GM18861 (cell line): ENCODE measurements around the gene RNASE12.
"Not testable (repeated sequence)": the region's sequence is repeated elsewhere in the genome, so short reads cannot be mapped to it uniquely, and the experiment has no call there.

Experiments
- ATAC-seq: cut with Tn5 transposase; IDR thresholded peaks from one replicate; pipeline ENCODE4 v1.9.1; 2021; ENCODE audit not compliant: unreplicated experiment

RNASE12 gene

DNA sequence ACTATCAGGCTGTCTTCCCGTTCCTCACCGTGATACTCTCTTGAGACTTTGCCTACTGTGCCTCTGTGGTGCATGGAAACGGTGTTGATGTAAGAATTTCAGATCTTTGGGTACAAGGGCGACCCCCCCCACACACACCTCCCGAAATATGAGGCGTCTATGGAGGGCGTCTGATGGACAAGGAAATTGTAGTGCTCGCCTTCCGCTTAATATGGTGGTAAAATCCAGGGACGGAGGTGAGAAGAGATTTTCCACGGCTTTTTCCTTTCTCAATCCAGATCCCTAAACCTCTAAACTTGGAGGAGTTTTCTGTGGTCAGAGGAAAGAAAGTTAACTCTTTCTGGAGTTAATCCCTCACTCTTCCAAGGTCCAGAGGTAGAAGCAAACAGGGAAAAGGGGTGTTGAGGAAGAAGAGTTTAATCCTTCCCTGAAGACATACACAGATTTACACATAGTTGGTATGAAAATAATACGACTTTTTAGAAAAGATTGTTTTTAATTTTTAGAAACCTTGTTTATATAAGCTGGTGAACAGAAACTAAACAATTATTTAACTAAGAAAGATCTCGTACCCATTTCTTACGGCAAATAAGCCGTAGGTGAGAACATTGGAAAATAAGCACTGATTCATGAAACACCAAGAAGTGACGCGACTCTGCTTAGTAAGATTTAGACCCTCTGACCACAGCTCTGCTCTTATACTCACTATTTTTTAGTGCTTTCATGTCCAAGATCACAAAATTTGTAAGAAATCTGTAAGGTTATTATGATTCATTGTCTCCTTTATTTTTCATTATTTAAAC, 23.1 kb upstream of the RNASE12 start:
- no peak for ATAC-seq

DNA sequence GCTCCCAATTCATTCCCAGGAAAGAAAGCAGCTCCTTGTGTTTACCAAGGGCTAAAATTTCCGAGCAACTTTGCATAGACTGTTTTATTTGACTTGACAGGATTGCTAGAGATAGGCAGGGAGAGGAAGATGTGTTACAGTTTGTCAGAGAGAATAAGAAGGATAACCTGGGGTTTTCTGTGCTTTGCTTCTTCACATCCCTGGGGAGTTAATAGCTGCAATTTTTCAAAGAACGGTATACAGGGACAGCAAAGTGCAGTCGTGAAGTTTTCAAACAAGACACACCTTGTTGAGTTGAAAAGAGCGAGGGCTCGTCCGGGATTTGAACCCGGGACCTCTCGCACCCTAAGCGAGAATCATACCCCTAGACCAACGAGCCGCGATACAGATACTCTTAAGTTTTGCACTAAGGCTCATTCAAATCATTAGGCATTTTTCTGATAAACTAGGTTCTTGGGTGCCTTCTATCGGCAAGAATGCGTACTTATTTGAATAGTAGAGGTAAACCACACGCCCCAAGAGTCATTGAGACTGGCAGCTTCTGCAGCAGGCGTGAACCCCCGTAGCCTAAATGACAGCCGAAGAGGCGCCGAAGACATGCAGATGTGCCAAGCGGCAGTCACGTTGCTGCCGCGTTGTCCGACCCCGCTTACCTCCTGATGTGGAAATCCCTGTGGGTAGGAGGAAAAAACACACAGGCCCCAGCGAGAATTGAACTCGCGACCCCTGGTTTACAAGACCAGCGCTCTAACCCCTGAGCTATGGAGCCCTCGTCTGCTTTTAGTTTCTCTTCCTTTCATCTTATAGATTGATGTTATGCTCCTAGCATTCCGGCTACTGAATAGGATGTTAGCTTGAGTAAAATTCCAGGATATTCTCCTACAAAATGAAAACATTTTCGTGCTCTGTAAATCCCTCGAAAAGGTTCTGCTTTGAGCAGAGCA, 22.2 kb upstream of the RNASE12 start:
- peak; percentile 51 for ATAC-seq

DNA sequence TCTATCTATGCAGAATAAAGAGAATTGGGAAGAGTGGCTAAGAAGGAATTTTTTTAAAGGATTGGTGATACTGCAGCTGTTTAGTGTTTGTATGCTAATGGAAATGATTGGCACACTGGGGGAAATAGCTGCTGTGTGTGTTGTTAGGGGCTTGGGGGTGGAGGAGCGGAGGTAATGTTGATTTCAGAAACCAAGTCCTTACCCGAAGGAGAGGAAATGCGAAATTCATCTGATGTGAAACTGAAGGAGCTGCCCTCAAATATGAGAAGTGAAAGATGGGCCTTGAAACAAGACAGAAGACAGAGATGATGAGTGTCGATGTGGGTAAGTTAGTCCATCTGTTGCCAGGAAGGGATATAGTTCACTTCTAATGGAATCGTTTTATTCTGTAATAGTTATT, 21.2 kb upstream of the RNASE12 start:
- ATAC-seq = peak; percentile 15

DNA sequence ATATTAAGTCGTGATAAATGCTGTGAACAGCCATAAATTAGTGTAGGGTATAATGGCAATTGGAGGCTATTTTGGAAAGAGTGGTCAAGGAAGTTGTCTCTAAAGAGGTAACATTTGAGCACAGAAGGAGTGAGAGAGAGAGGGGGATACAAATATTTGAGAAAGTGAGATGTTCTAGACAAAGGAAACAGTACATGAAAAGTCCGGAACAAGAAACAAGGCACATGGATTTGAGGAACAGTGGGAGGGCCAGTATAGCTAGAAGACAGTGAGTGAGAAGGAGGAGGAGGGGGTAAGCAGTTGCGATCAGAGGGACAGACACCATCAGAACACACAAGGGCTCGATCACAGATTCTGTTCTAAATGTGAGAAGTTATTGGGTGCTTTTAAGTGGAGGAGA, 20.1 kb upstream of the RNASE12 start:
- no peak for ATAC-seq

DNA sequence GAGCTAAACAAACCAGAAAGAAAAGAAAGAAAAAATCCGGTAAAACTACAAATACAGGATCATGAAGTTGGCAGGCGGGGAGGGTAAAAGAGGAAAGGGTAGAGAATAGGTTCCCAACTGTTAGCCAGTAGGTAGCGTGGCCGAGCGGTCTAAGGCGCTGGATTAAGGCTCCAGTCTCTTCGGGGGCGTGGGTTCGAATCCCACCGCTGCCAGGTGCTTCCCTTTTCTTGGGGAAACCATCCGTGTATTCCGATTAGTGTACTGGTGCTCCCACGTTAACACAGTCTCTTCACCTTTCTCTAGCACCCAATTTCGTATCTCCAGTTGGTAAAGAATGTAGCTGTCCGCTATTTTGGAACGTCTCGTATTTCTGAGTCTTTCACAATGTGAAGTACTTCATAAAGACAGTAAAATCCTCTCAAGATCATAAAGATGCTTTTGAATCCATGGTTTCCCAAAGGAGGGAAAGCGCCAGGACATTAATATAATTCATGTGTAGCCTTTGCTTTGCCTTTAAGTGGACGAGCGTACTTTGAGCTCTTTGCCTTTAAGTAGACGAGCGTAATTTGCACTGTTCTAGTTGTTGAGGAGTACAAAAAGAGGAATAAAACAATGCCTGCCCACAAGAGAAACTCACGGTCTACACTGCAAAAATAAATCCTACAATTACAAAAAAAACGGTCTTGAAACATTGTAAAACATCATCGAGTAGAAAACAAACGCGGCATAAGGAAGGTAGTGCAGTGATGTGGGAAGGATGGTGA, 19.0 kb upstream of the RNASE12 start:
- no peak for ATAC-seq

DNA sequence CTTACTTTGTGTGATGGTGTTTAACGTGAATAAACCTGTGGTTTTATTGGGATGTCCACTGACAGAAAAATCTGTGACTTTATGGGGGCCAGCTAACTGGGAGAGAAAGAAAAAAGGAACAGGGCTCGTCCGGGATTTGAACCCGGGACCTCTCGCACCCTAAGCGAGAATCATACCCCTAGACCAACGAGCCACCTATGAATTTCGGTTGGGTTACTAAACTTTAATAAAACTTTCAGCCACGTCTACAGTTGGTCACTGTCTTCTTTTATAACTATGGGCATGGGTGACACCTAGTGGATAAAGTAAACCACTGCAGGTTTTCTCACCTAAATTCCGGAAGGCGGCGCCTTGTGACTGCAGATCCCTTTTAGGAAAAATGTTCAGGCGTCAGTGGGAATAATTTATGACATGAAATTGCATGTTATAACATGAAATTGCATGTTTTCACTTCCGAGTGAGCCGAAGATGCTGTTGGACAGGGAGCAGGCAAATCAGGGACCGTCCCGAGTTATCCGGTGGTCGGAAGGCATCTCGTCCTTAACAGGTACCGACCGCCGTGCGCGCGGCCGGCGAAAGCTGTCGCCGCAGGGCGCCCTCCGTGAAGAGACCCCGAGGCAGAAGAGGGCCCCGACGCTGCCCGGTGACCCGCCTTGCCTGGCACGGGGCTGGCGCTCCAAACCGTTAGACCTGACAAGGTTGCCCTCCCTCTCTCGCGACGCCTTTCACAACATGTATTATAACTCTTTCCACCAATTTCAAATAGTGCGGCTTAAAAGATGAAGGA, 18.2 kb upstream of the RNASE12 start:
- no peak for ATAC-seq

DNA sequence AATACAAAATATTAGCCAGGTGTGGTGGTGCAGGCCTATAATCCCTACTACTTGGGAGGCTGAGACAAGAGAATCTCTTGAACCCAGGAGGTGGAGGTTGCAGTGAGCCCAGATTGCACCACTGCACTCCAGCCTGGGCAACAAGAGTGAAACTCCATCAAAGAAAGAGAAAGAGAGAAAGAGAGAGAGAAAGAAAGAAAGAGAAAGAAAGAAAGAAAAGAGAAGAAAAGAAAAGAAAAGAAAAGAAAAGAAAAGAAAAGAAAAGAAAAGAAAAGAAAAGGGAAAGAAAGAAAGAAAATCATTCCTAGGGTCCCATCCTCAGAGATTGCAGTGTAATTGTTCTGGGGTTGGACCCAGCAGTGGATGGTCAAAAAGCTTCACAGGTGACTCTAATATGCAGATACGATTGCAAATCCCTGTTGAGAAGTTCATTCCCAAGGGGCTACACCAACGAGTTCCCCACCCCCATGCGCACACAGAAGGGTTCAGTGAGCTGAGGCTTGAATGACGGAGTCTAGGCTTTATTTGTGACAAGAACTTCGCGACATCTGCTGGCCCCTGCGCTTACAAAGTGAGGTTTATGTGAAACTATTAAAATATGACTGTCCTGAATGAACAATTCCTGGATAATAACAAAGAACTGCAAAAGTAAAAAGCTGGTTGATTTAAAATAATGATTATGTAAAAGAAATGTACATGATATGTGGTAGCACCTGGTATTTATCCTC, 17.4 kb upstream of the RNASE12 start:
- no peak for ATAC-seq

DNA sequence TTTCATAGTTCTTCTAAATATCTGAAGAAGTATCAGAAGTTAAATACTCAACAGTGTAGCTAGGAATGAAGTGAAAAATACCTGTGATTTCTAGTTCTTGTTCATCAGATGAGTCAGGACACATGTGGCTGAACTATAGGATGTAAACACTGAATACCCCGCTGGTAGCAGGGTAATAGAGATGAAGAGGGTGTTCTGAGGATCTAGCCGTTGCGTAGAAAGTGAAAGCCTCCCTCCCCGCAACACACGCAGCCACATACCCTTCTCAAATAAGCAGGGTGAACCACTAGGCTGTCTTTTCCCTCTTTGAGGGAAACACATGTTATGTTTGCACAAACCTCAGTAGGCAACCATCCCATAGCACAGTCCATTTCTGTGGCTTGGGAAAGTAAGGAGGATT, 16.4 kb upstream of the RNASE12 start:
- ATAC-seq = no peak

DNA sequence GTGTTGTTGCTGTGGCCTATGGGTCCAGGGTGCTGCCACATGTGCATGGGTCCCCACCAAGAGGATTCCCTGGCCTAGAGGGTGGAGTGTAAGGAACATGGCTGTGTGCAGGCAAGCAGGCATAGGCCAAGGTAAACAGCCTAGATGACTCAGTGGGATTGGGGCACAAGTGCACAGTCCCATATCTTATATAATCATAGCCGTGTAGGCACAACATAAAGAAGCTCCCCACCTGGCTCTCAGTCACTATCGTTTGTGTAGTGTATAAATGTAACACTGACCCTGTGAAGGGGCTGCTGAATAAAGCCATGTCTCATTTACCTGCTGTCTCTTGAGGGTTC, 15.7 kb upstream of the RNASE12 start:
- no peak for ATAC-seq

DNA sequence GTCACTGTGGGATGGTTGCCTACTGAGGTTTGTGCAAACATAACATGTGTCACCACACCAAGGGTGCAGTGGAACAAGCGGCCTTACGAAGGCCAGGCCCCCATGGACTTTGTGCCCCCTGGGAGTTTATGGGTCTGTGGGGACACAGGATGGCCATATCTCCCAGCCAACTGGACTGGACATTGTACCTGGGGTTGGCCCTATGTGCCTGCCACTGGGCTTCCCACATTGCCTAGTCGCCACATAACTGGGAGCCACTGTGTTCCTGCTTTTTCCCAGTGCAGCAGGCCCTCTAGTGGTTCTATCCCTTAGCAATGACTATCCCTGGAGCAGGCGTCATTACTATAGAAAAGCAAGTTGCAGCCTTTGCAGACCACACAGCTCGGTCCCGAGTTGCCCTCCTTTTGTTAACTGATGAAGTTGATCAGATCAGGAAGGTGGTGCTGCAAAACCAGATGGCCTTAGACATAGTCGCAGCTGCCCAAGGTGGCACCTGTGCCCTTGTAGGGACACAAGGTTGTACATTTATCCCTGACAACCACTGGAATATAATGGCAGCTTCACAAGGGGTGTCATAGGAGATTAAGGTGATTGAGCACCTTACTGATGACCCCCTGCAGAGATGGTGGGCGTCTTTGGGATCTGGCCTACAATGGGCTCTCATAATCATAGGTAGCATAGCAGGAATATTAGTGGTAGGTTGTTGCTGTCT, 15.2 kb upstream of the RNASE12 start:
- ATAC-seq = no peak

DNA sequence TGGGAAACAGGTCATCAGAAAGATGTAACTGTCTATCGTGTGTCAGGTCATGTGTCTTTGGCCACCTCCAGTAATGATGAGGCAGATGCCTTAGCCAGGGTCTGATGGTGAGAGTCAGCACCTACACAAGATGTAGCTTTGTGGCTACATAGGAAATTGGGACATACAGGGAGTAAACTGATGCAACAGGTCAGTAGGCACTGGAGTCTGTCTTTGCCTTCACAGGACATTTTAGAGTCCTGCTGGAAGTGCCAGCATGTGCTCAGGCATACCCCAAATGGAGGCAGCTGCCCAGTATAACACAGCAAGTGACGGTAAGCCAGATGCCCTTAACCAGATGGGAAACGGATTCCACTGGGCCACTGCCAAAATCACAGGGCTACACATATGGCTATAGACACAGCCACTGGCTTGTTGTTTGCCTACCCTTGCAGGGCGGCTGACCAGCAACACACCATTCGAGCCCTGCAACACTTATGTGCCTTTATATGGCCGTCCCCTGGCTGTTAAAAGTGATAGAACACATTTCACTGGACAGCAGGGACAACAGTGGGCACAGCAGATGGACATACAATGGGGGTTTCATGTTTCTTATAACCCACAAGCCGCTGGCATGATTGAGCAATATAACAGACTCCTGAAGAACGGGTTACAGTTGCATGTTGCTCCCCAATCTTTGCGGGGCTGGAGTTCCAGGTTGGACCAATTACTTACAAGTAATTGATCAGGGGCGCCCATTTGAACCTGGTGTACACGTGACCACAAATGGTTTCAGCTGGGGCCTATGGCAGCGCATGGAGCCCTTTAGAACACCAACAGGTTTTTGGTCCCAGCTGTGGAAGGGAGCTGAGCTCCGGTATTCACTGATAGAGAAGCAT, 12.9 kb upstream of the RNASE12 start:
- no peak for ATAC-seq

DNA sequence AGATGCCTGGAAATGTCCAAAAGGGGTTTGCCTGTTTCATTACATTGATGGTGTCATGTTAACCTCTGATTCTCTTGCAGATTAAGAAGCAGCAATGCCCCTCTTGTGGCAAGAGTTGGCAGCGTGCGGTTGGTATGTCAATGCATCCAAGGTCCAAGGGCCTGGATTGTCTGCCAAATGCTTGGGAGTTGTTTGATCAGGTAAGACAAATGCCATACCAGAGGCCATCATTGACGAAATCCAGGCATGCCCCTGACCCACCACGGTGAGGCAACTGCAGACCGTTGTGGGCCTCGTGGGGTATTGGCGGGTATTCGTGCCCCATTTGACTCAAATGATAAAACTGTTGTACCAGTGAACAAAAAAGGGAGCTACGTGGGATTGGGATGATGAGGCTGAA, 11.4 kb upstream of the RNASE12 start:
- ATAC-seq = no peak

DNA sequence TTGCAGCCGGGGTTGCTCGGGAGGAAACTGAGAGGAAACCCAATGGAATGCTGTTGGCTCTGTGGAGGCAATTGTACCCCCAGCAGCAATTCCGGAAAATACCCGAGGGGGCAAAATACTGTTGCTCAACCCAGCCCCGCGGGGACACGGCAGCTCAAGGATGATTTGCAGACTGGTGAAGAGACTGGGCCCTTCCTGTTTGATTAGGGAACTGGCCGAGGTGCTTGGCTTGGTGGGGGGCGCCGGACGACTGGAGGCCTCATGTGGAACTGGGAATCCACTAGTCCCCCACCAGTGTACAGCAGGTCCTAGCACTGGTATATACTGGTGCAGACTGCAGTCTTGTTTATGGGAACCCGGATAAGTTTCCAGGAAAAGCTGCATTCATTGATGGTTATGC, 10.3 kb upstream of the RNASE12 start:
- ATAC-seq = no peak

DNA sequence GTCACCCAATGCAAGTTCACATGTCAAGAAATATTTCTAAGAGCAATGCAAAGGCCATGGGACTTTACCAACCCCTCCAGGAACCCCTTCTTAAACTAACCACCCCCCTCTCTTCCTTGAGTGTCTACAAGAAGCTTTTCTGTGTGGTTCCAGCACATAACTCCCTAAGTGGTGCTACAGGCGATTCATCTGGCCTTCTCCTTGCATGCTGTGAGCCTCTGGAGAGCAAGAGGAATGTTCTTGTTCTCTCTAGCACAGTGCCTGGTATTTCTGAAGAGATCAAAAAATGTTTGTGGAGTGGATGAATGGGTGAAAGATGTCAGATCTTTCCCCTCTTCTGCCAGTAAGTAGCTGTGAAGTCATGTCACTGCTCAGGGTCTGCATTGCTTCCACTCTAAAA, 5.9 kb upstream of the RNASE12 start:
- no peak for ATAC-seq

DNA sequence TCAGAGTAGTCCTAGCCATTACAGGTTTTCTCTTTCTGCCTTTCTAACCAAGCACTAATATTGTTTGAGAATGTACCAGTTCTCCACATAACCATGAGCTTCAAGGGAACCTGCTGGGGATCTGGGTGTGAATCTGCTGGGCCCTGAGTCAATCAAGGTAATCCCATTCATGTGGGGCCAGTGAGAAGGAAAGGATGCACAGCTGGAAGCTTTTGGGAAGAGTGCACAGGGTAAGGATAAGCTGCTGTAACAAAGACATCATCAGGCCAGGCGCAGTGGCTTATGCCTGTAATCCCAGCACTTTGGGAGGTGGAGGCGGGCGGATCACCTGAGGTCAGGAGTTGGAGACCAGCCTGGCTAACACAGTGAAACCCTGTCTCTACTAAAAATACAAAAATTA, 4.5 kb upstream of the RNASE12 start:
- not testable (repeated sequence) for ATAC-seq

DNA sequence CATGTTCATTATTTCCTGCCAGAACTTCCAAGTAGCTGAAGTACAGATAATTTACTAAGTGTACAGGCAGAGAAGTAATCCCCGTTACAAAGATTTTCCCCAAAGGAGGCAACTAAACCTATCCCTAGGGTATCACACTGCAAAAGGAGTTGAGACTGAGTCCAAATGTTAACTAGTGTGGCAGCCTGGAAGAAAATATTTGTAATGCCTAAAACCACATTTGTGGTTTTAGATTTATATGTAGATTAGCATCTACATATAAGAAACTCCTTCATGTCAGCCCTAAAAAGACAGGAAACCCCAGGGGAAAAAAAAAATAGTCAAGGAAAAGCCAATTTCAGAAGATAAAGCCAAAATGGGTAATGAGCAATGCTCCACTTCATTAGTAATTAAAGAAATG, 1.4 kb upstream of the RNASE12 start:
- no peak for ATAC-seq

DNA sequence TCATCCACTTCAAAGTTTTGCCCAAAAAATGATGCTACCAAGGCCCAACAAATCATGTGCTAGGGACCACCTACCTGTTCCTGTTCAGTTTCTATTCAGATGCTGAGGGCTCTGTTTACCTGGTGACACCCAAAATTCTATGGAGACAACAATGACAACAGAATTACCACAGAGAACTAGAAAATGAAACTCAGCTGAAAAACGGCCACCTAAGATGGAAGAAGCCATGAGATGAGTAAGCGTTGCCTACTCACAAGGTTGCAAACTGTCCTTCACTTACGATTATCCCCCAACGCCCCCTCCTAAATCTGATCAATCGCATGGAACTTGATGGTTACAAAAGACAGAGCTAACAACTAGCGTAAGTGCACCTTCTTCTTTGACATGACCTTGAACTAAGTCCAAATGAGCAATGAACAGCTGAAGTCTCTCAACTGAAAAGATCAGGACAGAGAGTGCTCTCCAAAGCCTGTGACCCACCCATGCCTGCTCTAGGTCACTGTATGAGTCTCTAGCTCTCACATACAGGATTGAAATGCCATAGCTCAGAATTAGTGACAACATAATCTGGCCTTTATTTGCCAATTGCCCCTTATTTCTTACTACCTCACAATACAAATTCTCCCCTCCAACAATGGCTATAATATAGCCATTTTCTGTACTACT, 3.6 kb downstream of the RNASE12 start, which contains the start of gene RNASE11:
Gene RNASE11, minus strand, starts transcription at position 513 of the 666 bp plus-strand sequence.
- ATAC-seq = no peak

DNA sequence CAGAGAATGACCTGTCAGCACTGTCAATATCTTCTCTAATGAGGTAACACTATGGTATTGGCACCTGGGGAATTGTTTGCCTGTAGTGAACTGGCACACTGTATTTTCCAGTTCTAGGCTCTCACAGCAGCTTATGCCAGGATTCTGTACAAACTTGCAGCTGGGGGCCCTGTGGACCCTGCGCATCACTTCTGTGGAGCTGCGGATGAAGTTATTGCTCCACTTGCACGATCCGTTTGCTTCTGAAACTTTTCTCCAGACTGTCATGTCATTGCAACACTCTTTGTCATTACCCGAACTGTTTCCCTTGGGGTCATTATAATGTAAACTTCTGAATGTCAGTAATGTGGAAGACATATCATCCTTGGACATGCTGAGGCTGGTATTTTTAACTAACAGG, 7.3 kb downstream of the RNASE12 start:
- no peak for ATAC-seq
